Thyroid gland (tissue), 4 donors: ENCODE measurements around the gene FAM200B. TPM values are rescaled to one million over a fixed set of nuclear protein-coding genes. Genes with fewer than 3 reads are reported as not detected.
A peak's percentile ranks its signal among the peaks of the same experiment; 100 is the strongest.
"Not testable (repeated sequence)": the region's sequence is repeated elsewhere in the genome, so short reads cannot be mapped to it uniquely, and the experiment has no call there.

Source experiments
- DNase-seq, 2 donors: peaks; one replicate each; pipeline ENCODE4 v3.0.0-alpha.2; 2019
- H3K27ac ChIP-seq, 3 donors: fragments of 200-600 bp; sonication (generic); 1 replicate in 2 of 3; 2 replicates in 1 of 3; pipeline ENCODE4 v1.5.1; 2016 to 2019; ENCODE audit warnings: mild to moderate bottlenecking in 1 of 3, moderate library complexity in 1 of 3
- H3K27me3 ChIP-seq: fragments of 200-600 bp; sonication (generic); one replicate; pipeline ENCODE4 v1.5.1; 2019
- H3K36me3 ChIP-seq, 2 donors: fragments of 200-600 bp; sonication (generic); one replicate each; pipeline ENCODE4 v1.5.1; 2016 to 2019
- H3K4me1 ChIP-seq, 2 donors: fragments of 200-600 bp; sonication (generic); one replicate each; pipeline ENCODE4 v1.5.1; 2017 to 2019
- H3K4me3 ChIP-seq, 3 donors: fragments of 200-600 bp; sonication (generic); replicated peaks in 1 of 3; 1 replicate in 2 of 3; 2 replicates in 1 of 3; pipeline ENCODE4 v1.5.1; 2016; ENCODE audit warnings: mild to moderate bottlenecking in 1 of 3
- H3K9me3 ChIP-seq: fragments of 200-600 bp; sonication (generic); one replicate; pipeline ENCODE4 v1.5.1; 2017
- CTCF ChIP-seq, 6 experiments: fragments of 200-600 bp in 3 of 6; fragments of 450-650 bp in 3 of 6; sonication (generic) in 3 of 6; IDR thresholded peaks; one replicate each; pipeline ENCODE4 v1.5.1; 2016 to 2019; ENCODE audit warnings: antibody characterized with exemption in 6 of 6, mild to moderate bottlenecking in 2 of 6, inconsistent platforms in 1 of 6, moderate library complexity in 1 of 6
- POLR2A ChIP-seq, 2 donors: fragments of 450-650 bp; IDR thresholded peaks; one replicate each; pipeline ENCODE4 v1.6.1; 2017; ENCODE audit warnings: antibody characterized with exemption in 2 of 2, mild to moderate bottlenecking in 2 of 2, moderate library complexity in 1 of 2
- WGBS, 2 donors: methylation state at CpG; one replicate each; pipeline ENCODE4 v1.1.5; 2017; 5-methylcytosine and 5-hydroxymethylcytosine counted together
- intact Hi-C: fragments of 100-400 bp; cut with DNase I; formaldehyde crosslinking; loops from one replicate; pipeline ENCODE4 v1.15.1; 2023
- total RNA-seq, 4 donors: library from RNA; depleted of rRNA; stranded (reverse); fragments of >200 nt; gene quantifications; one replicate each; pipeline ENCODE4 v1.2.3, GENCODE V29; 2016

FAM200B gene
- total RNA-seq, 4 donors from 2014 or later: 62.4 to 85.6 (median 73.2) TPM

GRCh38 chr4:15729910-15730533 lies 48.4 kb downstream of the FAM200B start:
- Histone ChIP-seq H3K27ac (no peak overlapping the region), H3K36me3 (no peaks in the 10 kb centered on the region), H3K4me1 (peaks cover 3 to 5% of the 10 kb centered on the region in 2 donors), H3K9me3 (no peaks in the 10 kb centered on the region), H3K27me3 (no peaks in the 10 kb centered on the region), H3K4me3 (no peak overlapping the region)
- intact Hi-C loops: no loop called here
- WGBS, 2 donors: 24 to 25% methylated on average over 3 of the region's 3 CpGs
- no peak for TF ChIP-seq POLR2A (IDR thresholded peaks at IDR 0.05)
- peak; percentile 66 to 84 (median 76) for TF ChIP-seq CTCF (IDR thresholded peaks at IDR 0.05)
- no peak for DNase-seq

DNA sequence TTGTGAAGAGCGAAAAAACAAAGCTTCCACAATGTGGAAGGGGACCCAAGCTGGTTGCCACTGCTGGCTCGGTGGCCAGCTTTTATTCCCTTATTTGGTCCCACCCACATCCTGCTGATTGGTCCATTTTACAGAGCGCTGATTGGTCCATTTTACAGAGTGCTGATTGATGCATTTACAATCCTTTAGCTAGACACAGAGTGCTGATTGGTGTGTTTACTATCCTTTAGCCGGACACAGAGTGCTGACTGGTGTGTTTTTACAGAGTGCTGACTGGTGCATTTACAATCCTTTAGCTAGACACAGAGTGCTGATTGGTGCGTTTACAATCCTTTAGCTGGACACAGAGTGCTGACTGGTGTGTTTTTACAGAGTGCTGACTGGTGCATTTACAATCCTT lies 51.4 kb downstream of the FAM200B start:
- DNase-seq, H3K9me3 ChIP-seq, H3K27ac ChIP-seq, H3K27me3 ChIP-seq, H3K4me3 ChIP-seq, H3K4me1 ChIP-seq, intact Hi-C loops, H3K36me3 ChIP-seq: not testable (repeated sequence)
- WGBS, 2 donors: 76 to 78% methylated on average over 5 of the region's 5 CpGs

- no peaks in the 10 kb centered on the region for H3K9me3 ChIP-seq
- TF ChIP-seq POLR2A (IDR thresholded peaks at IDR 0.05) (no peak), CTCF (IDR thresholded peaks at IDR 0.05) (no peak)
- 70 to 83% methylated on average over 6 of the region's 6 CpGs for whole genome bisulfite sequencing, 2 donors
- H3K27me3 ChIP-seq: no peaks in the 10 kb centered on the region
- no peak overlapping the region for H3K4me3 ChIP-seq
- intact Hi-C loops: no loop called here
- H3K27ac ChIP-seq: no peak overlapping the region
- no peaks in the 10 kb centered on the region for H3K4me1 ChIP-seq
- H3K36me3 ChIP-seq: no peaks in the 10 kb centered on the region
- DNase-seq: no peak
Observed at GRCh38 chr4:15735536-15735935, 53.9 kb downstream of the FAM200B start.

DNA sequence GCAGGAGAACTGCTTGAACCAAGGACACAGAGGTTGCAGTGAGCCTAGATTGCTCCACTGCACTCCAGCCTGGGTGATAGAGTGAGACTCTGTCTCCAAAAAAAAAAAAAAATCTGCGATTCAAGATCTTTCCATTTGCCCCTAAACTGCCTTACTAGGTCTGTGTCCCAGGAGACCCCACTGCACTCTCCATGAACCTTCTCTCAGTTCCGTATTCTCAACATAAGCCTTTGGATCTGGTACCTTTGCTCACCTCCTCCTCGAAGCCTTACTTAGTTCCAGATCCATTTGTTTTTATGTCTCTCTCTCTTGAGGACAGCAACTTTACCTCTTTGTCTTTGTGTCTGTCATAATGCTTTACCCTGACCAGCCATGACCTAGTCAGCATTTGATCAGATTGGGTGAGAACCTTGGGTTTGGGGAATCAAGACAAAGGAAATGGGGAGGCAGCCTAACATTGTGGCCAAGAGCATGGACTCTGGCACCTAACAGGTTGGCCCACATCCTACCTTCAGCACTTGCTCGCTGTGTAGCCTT lies 55.0 kb downstream of the FAM200B start:
- TF ChIP-seq CTCF (IDR thresholded peaks at IDR 0.05): no peak
- TF ChIP-seq POLR2A (IDR thresholded peaks at IDR 0.05): no peak
- intact Hi-C loops: no loop called here
- 81 to 87% methylated on average over 4 of the region's 4 CpGs for WGBS, 2 donors

DNA sequence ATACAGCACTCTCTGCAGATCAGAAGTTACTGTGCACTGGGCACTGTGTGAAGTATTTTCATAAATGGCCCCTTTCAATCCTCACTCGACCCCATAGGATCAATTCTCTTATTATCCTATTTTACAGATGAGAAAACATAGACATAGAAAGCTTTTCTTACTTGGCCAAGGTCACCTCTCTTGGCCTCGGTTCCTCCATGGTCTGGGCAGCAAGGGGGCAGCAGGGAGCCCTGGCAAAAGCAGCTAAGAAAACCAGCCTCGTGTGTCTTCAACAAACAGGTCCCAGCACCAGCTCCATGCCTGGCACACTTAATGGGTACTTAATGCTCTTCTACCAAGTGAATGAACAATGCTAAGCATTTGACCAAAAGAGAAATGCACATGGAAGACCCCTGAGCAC lies 55.6 kb downstream of the FAM200B start:
- Histone ChIP-seq H3K4me3 (no peak overlapping the region), H3K4me1 (no peaks in the 10 kb centered on the region), H3K27ac (no peak overlapping the region), H3K27me3 (no peaks in the 10 kb centered on the region), H3K9me3 (no peaks in the 10 kb centered on the region), H3K36me3 (no peaks in the 10 kb centered on the region)
- TF ChIP-seq CTCF (IDR thresholded peaks at IDR 0.05) (no peak), POLR2A (IDR thresholded peaks at IDR 0.05) (no peak)
- intact Hi-C loops: no loop called here
- no peak for DNase-seq
- 61 to 62% methylated on average over 3 of the region's 3 CpGs for WGBS, 2 donors

More for the DNA sequence above, 55.0 kb downstream of the FAM200B start:
- no peak for DNase-seq
- Histone ChIP-seq H3K4me3 (no peak overlapping the region), H3K9me3 (no peaks in the 10 kb centered on the region), H3K27me3 (no peaks in the 10 kb centered on the region), H3K27ac (no peak overlapping the region), H3K4me1 (no peaks in the 10 kb centered on the region), H3K36me3 (no peaks in the 10 kb centered on the region)
